Neural cell (in vitro differentiated cells): ENCODE data around the gene NANP.

Source experiments
- EZH2 ChIP-seq: fragments of 200-600, 300-800 bp; shearing (Covaris generic), sonication (generic); IDR thresholded peaks from 2 replicates; pipeline ENCODE4 v1.6.1; 2014; ENCODE audit warnings: antibody characterized with exemption, low read length, borderline replicate concordance, mild to moderate bottlenecking; ENCODE audit not compliant: insufficient read depth, poor library complexity, severe bottlenecking
- MXI1 ChIP-seq: fragments of 450-650 bp; conservative IDR thresholded peaks from 2 replicates; pipeline ENCODE4 v1.6.1; 2014; ENCODE audit warnings: antibody characterized with exemption, mild to moderate bottlenecking; ENCODE audit not compliant: poor library complexity, severe bottlenecking
- POLR2AphosphoS5 ChIP-seq: IDR thresholded peaks from 2 replicates; pipeline ENCODE4 v1.6.1; 2012
- TAF1 ChIP-seq: IDR thresholded peaks from 2 replicates; pipeline ENCODE4 v1.6.1; 2012; ENCODE audit warnings: low read depth
- TF ChIP-seq, protein P1 (sequence below): IDR thresholded peaks from 2 replicates; pipeline ENCODE4 v1.6.1; 2012; ENCODE audit warnings: borderline replicate concordance
- TF ChIP-seq, protein P2 (sequence below): fragments of 450-650 bp; IDR thresholded peaks from 2 replicates; pipeline ENCODE4 v1.5.1; 2014; ENCODE audit warnings: antibody characterized with exemption, mild to moderate bottlenecking, moderate library complexity; ENCODE audit not compliant: poor library complexity, severe bottlenecking

DNA sequence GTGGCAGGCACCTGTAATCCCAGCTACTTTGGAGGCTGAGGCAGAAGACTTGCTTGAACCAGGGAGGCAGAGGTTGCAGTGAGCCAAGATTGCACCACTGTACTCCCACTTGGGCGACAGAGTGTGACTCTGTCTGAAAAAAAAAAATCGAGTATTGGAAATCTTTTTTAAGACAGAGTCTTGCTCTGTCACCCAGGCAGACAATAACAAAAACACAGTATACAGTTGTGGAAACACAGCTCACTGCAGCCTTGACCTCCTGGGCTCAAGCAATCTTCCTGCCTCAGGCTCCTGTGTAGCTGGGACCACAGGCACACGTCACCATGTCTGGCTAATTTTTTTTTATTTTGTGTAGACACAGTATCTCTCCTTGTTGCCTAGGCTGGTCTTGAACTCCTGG, 15.0 kb downstream of the NANP start:
- TF ChIP-seq, protein P1, sequence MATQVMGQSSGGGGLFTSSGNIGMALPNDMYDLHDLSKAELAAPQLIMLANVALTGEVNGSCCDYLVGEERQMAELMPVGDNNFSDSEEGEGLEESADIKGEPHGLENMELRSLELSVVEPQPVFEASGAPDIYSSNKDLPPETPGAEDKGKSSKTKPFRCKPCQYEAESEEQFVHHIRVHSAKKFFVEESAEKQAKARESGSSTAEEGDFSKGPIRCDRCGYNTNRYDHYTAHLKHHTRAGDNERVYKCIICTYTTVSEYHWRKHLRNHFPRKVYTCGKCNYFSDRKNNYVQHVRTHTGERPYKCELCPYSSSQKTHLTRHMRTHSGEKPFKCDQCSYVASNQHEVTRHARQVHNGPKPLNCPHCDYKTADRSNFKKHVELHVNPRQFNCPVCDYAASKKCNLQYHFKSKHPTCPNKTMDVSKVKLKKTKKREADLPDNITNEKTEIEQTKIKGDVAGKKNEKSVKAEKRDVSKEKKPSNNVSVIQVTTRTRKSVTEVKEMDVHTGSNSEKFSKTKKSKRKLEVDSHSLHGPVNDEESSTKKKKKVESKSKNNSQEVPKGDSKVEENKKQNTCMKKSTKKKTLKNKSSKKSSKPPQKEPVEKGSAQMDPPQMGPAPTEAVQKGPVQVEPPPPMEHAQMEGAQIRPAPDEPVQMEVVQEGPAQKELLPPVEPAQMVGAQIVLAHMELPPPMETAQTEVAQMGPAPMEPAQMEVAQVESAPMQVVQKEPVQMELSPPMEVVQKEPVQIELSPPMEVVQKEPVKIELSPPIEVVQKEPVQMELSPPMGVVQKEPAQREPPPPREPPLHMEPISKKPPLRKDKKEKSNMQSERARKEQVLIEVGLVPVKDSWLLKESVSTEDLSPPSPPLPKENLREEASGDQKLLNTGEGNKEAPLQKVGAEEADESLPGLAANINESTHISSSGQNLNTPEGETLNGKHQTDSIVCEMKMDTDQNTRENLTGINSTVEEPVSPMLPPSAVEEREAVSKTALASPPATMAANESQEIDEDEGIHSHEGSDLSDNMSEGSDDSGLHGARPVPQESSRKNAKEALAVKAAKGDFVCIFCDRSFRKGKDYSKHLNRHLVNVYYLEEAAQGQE = no peak
- TF ChIP-seq EZH2 (no peak), TAF1 (no peak), POLR2AphosphoS5 (no peak), MXI1 (no peak)
- TF ChIP-seq, protein P2, sequence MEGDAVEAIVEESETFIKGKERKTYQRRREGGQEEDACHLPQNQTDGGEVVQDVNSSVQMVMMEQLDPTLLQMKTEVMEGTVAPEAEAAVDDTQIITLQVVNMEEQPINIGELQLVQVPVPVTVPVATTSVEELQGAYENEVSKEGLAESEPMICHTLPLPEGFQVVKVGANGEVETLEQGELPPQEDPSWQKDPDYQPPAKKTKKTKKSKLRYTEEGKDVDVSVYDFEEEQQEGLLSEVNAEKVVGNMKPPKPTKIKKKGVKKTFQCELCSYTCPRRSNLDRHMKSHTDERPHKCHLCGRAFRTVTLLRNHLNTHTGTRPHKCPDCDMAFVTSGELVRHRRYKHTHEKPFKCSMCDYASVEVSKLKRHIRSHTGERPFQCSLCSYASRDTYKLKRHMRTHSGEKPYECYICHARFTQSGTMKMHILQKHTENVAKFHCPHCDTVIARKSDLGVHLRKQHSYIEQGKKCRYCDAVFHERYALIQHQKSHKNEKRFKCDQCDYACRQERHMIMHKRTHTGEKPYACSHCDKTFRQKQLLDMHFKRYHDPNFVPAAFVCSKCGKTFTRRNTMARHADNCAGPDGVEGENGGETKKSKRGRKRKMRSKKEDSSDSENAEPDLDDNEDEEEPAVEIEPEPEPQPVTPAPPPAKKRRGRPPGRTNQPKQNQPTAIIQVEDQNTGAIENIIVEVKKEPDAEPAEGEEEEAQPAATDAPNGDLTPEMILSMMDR = no peak
